CD4-positive, alpha-beta memory T cell (primary cell): ENCODE results near the gene ZNF473. TPM values are rescaled to one million over a fixed set of nuclear protein-coding genes. Genes with fewer than 3 reads are reported as not detected.

Experiments
- CTCF ChIA-PET: fragments of 350-600 bp; sonication (Branson Sonifier 250); formaldehyde crosslinking; loops from one replicate; lab custom pipeline; 2021; ENCODE audit warnings: inconsistent platforms; ENCODE audit not compliant: partially characterized antibody; lab: Charles Lee
- POLR2A ChIA-PET: fragments of 350-600 bp; sonication (Branson Sonifier 250); formaldehyde crosslinking; loops from one replicate; lab custom pipeline; 2021; ENCODE audit not compliant: partially characterized antibody; lab: Charles Lee
- DNase-seq, 5 donors: peaks; one replicate each; pipeline versions ENCODE4 v3.0.0 to v3.0.0-alpha.2; 2020 to 2022; ENCODE audit warnings: mixed read lengths in 1 of 5
- H3K27ac ChIP-seq: one replicate; pipeline ENCODE4 v1.7.0; 2013; ENCODE audit warnings: low read depth, low read length
- H3K27me3 ChIP-seq: 2 replicates; pipeline ENCODE4 v1.7.0; 2013; ENCODE audit warnings: mild to moderate bottlenecking, low read length, moderate library complexity; ENCODE audit not compliant: insufficient read depth
- H3K36me3 ChIP-seq: 2 replicates; pipeline ENCODE4 v1.7.0; 2013; ENCODE audit warnings: mild to moderate bottlenecking, low read length, moderate library complexity; ENCODE audit not compliant: insufficient read depth
- H3K4me1 ChIP-seq: 2 replicates; pipeline ENCODE4 v1.7.0; 2013; ENCODE audit warnings: mild to moderate bottlenecking, low read length, moderate library complexity; ENCODE audit not compliant: insufficient read depth
- H3K4me3 ChIP-seq, 2 donors: one replicate each; pipeline ENCODE4 v1.7.0; 2013; ENCODE audit warnings: low read length in 2 of 2, mild to moderate bottlenecking in 1 of 2
- H3K9me3 ChIP-seq, 2 donors: one replicate each; pipeline ENCODE4 v1.7.0; 2013; ENCODE audit warnings: low read length in 2 of 2, control low read depth in 1 of 2; ENCODE audit not compliant: control insufficient read depth in 1 of 2
- H3K27ac Mint-ChIP-seq, 7 donors: one replicate each; pipeline ENCODE4 v1.8.0; 2020 to 2021; ENCODE audit warnings: mixed read lengths in 7 of 7, mild to moderate bottlenecking in 6 of 7, inconsistent platforms in 3 of 7, moderate library complexity in 3 of 7
- H3K27me3 Mint-ChIP-seq, 2 donors: one replicate each; pipeline ENCODE4 v1.8.0; 2020 to 2021; ENCODE audit warnings: mixed read lengths in 2 of 2
- H3K36me3 Mint-ChIP-seq, 2 donors: one replicate each; pipeline ENCODE4 v1.8.0; 2020 to 2021; ENCODE audit warnings: mixed read lengths in 2 of 2, inconsistent platforms in 1 of 2, mild to moderate bottlenecking in 1 of 2
- H3K4me1 Mint-ChIP-seq, 4 donors: one replicate each; pipeline ENCODE4 v1.8.0; 2020 to 2021; ENCODE audit warnings: mixed read lengths in 4 of 4, mild to moderate bottlenecking in 1 of 4
- H3K4me3 Mint-ChIP-seq, 8 donors: one replicate each; pipeline ENCODE4 v1.8.0; 2020 to 2021; ENCODE audit warnings: mixed read lengths in 8 of 8, mild to moderate bottlenecking in 7 of 8, moderate library complexity in 6 of 8, inconsistent platforms in 3 of 8
- H3K9me3 Mint-ChIP-seq, 8 donors: one replicate each; pipeline ENCODE4 v1.8.0; 2020 to 2021; ENCODE audit warnings: mixed read lengths in 8 of 8, mild to moderate bottlenecking in 5 of 8, inconsistent platforms in 3 of 8, moderate library complexity in 1 of 8
- intact Hi-C: fragments of 100-400 bp; cut with micrococcal nuclease; formaldehyde crosslinking; loops from one replicate; pipeline ENCODE4 v1.15.1; 2023
- polyA plus RNA-seq, 2 donors: library from polyadenylated mRNA; unstranded; fragments of 300-500 nt; fragmentation: Illumina TruSeq; gene quantifications; one replicate each; pipeline ENCODE4 v1.2.3, GENCODE V29; 2021
- total RNA-seq, 2 experiments: library from RNA; stranded (reverse); gene quantifications; one replicate each; pipeline ENCODE4 v1.2.3, GENCODE V29; 2021

The ZNF473 gene
- total and polyA plus RNA-seq, 4 experiments from 2014 or later, result 2.0 to 9.0 (median 6.9) TPM

DNA sequence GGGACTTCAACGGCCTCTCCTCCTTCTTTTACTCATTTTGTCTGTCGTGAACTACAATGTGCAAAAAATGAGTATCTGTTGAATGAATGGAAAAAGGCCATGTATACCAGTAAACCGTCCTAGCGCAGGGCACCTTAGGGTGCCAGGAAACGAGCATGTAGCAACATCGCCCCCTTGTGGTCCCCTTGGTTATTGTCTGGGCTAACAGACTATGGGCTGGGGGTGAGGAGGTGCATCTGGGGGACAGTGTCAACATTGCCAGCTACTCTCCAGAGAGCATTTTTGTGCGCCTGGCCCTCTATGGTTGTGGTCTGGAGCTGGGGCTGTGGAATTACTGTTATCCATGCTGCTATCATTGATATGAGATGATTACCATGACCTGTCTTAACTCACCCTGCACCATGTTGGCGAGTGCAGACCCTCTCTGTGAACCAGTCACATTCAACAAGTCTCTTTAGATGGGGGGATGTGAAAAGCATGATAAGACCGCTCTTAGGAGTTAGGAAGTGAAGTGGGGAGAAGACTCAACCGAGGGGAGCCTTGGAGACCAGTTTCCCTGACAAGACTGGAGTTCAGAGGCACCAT lies 42.1 kb upstream of the ZNF473 start:
- POLR2A ChIA-PET, result interaction anchor here (0.9 kb wide), 1 partner anchor 89 kb away, joined by 3 read pairs; no protein-coding TSS in a partner anchor
- no peaks in the 10 kb centered on the region for H3K27me3 Mint-ChIP-seq
- peak overlapping the region in 2 of 7 donors; percentile 40 to 68 for H3K27ac Mint-ChIP-seq
- peaks cover 0 to 2% (median 0%) of the 10 kb centered on the region in 8 donors for H3K9me3 Mint-ChIP-seq
- Histone ChIP-seq H3K27me3 (no peaks in the 10 kb centered on the region), H3K36me3 (peaks cover 27% of the 10 kb centered on the region), H3K4me1 (no peaks in the 10 kb centered on the region), H3K4me3 (no peak overlapping the region), H3K9me3 (no peaks in the 10 kb centered on the region), H3K27ac (no peak overlapping the region)
- H3K4me3 Mint-ChIP-seq, result no peak overlapping the region
- peak; percentile 68 to 75 (median 72) for DNase-seq
- CTCF ChIA-PET, result interaction anchor here (0.6 to 6.1 kb wide), 5 partner anchors 10 to 56 kb away, joined by 3 to 37 read pairs (median 4); no protein-coding TSS in a partner anchor
- H3K4me1 Mint-ChIP-seq, result peaks cover 0 to 10% (median 6%) of the 10 kb centered on the region in 4 donors
- peaks cover 34 to 58% of the 10 kb centered on the region in 2 donors for H3K36me3 Mint-ChIP-seq
- intact Hi-C loops, result loop anchor here (1.0 kb wide), 2 partner anchors 46 to 303 kb away; no protein-coding TSS in a partner anchor

DNA sequence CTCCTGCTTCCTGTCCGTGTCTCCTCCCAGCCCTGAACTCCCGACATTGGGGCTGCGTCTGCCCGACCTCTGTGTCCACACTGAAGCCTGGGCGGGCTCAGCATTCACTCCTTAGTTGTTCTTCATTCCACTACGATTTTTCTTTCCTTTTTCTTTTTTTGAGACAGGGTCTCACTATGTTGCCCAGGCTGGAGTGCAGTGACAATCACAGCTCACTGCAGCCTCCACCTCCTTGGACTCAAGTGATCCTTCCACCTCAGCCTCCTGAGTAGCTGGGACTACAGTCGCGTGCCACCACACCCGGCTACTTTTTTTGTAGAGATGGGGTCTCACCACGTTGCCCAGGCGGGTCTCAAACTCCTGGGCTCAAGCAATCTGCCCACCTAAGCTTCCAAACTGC lies 41.3 kb upstream of the ZNF473 start:
- peaks cover 0 to 10% (median 6%) of the 10 kb centered on the region in 4 donors for H3K4me1 Mint-ChIP-seq
- Histone ChIP-seq H3K4me3 (no peak overlapping the region), H3K27me3 (no peaks in the 10 kb centered on the region), H3K4me1 (no peaks in the 10 kb centered on the region), H3K36me3 (peaks cover 35% of the 10 kb centered on the region), H3K27ac (no peak overlapping the region), H3K9me3 (no peaks in the 10 kb centered on the region)
- ChIA-PET CTCF (interaction anchor here (1.0 to 6.1 kb wide), 4 partner anchors 9 to 47 kb away, joined by 3 to 37 read pairs (median 7); no protein-coding TSS in a partner anchor), POLR2A (no interaction called here)
- no peaks in the 10 kb centered on the region for H3K27me3 Mint-ChIP-seq
- H3K9me3 Mint-ChIP-seq, result peaks cover 0 to 2% (median 0%) of the 10 kb centered on the region in 8 donors
- DNase-seq, result no peak
- peaks cover 39 to 58% of the 10 kb centered on the region in 2 donors for H3K36me3 Mint-ChIP-seq
- no peak overlapping the region for H3K27ac Mint-ChIP-seq
- H3K4me3 Mint-ChIP-seq, result no peak overlapping the region
- intact Hi-C loops, result no loop called here

DNA sequence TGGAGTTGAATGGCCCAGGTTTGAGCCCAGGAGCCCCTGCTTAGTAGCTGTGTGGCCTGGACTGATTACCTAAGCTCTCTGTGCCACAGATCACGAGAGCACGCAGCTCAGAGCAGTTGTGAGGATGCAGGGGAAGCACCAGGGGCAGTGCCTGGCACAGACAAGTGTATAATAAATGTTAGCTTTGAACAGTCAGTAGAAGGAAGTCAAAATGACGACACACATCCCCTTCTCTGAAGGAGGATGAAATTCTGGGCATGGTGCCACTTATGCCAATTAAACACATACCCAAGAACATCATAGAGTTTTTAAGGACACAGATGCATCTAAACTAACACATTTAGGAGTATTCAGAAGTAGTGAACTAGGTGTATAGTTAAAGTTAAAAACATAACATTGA lies 39.9 kb upstream of the ZNF473 start:
- no peaks in the 10 kb centered on the region for H3K4me1 ChIP-seq
- no peak overlapping the region for H3K27ac ChIP-seq
- ChIA-PET CTCF (interaction anchor here (0.8 to 6.1 kb wide), 4 partner anchors 9 to 49 kb away, joined by 3 to 37 read pairs (median 5); no protein-coding TSS in a partner anchor), POLR2A (interaction anchor here (1.0 kb wide), 1 partner anchor 91 kb away, joined by 3 read pairs; no protein-coding TSS in a partner anchor)
- peaks cover 36 to 64% of the 10 kb centered on the region in 2 donors for H3K36me3 Mint-ChIP-seq
- no peaks in the 10 kb centered on the region for H3K27me3 Mint-ChIP-seq
- H3K4me3 Mint-ChIP-seq, result no peak overlapping the region
- intact Hi-C loops, result no loop called here
- peaks cover 0 to 10% (median 6%) of the 10 kb centered on the region in 4 donors for H3K4me1 Mint-ChIP-seq
- H3K27ac Mint-ChIP-seq, result no peak overlapping the region
- H3K9me3 ChIP-seq, result no peaks in the 10 kb centered on the region
- H3K36me3 ChIP-seq, result peaks cover 43% of the 10 kb centered on the region
- no peak overlapping the region for H3K4me3 ChIP-seq
- peaks cover 0 to 2% (median 0%) of the 10 kb centered on the region in 8 donors for H3K9me3 Mint-ChIP-seq
- no peak for DNase-seq
- no peaks in the 10 kb centered on the region for H3K27me3 ChIP-seq

DNA sequence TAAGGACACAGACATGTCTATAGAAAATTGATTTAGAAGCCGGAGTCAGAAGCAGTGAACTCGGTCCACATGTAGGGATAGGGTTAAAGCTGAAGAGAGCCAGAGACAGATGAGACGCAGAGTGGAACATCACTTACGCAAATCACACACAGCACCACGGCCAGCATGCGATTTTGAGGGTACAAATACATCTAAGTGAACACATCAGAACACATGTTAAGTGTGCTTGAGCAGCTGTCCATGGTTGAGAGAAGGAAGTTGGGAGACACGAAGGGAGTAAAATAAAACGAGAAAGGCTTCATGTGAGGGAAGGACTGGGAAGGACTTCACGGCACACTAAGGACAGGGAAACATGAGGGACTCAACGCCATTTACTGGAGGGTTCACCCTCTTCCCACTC lies 39.5 kb upstream of the ZNF473 start:
- no peak overlapping the region for H3K4me3 ChIP-seq
- H3K27me3 Mint-ChIP-seq, result no peaks in the 10 kb centered on the region
- POLR2A ChIA-PET, result interaction anchor here (1.0 kb wide), 1 partner anchor 92 kb away, joined by 3 read pairs; no protein-coding TSS in a partner anchor
- CTCF ChIA-PET, result interaction anchor here (2.3 to 6.1 kb wide), 2 partner anchors 9 to 49 kb away, joined by 7 to 37 read pairs; no protein-coding TSS in a partner anchor
- H3K9me3 Mint-ChIP-seq, result peaks cover 0 to 2% (median 0%) of the 10 kb centered on the region in 8 donors
- peaks cover 0 to 10% (median 6%) of the 10 kb centered on the region in 4 donors for H3K4me1 Mint-ChIP-seq
- no peak overlapping the region for H3K27ac ChIP-seq
- DNase-seq, result no peak
- H3K4me3 Mint-ChIP-seq, result no peak overlapping the region
- intact Hi-C loops, result no loop called here
- no peaks in the 10 kb centered on the region for H3K4me1 ChIP-seq
- no peaks in the 10 kb centered on the region for H3K9me3 ChIP-seq
- H3K36me3 ChIP-seq, result peaks cover 48% of the 10 kb centered on the region
- H3K27ac Mint-ChIP-seq, result no peak overlapping the region
- peaks cover 41 to 64% of the 10 kb centered on the region in 2 donors for H3K36me3 Mint-ChIP-seq
- no peaks in the 10 kb centered on the region for H3K27me3 ChIP-seq

DNA sequence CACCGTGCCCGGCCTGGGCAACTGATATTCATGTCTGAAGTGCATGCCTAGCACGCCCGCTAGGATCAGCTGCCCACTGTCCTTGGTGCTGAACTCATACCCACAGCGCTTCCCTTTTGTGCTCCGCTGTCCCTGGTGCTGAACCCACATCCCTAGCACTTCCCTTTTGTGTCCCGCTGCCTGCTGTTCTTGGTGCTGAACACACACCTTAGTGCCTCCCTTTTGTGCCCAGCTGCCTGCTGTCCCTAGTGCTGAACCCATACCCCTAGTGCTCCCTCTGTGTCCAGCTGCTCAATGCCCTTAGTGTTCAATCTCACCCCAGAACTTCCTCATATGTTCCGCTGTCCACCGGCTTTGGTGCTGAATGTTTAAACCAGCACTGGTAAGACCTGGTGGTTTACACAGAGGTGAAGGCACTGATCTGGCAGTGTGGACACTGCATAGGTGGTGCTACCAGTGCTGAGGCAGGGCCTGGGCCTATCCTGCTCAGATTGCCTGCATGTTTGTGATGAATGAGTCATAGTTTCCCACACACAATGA lies 38.6 kb upstream of the ZNF473 start:
- H3K36me3 Mint-ChIP-seq, result peaks cover 37 to 65% of the 10 kb centered on the region in 2 donors
- POLR2A ChIA-PET, result interaction anchor here (0.9 to 1.0 kb wide), 2 partner anchors 38 to 92 kb away, joined by 3 to 4 read pairs; partner anchors contain the start of genes VRK3 and ZNF473
- no peaks in the 10 kb centered on the region for H3K27me3 ChIP-seq

DNA sequence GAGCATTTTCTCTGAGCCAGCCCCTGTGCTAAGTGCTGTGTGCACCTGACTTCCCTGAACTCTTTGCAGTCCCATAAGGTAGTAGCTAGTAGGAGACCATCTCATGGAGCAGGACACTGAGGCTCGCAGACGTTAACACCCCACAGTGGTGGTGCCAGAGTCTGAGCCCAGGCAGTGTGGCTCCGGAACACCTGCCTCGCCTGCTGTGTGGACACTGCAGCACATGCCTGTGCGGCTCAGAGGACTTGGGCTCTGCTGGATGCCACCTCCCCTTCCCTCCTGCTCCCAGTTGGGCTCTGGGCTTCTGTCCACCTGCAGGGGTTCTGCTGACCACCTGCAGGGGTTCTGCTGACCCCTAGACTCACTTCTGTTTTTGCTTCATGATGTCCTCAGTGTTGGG lies 37.8 kb upstream of the ZNF473 start:
- H3K36me3 Mint-ChIP-seq, result peaks cover 43 to 72% of the 10 kb centered on the region in 2 donors
- no peak for DNase-seq
- Histone ChIP-seq H3K4me3 (no peak overlapping the region), H3K9me3 (no peaks in the 10 kb centered on the region), H3K36me3 (peaks cover 65% of the 10 kb centered on the region), H3K4me1 (no peaks in the 10 kb centered on the region), H3K27ac (no peak overlapping the region), H3K27me3 (no peaks in the 10 kb centered on the region)
- ChIA-PET CTCF (interaction anchor here (6.1 kb wide), 1 partner anchor 51 kb away, joined by 37 read pairs; no protein-coding TSS in a partner anchor), POLR2A (interaction anchor here (0.9 kb wide), 1 partner anchor 37 kb away, joined by 4 read pairs; the partner anchor contains the start of genes VRK3 and ZNF473)
- peaks cover 0 to 10% (median 4%) of the 10 kb centered on the region in 4 donors for H3K4me1 Mint-ChIP-seq
- no peaks in the 10 kb centered on the region for H3K27me3 Mint-ChIP-seq
- peak overlapping the region in 1 of 7 donors; percentile 22 for H3K27ac Mint-ChIP-seq
- intact Hi-C loops, result no loop called here
- no peak overlapping the region for H3K4me3 Mint-ChIP-seq
- peaks cover 0 to 2% (median 0%) of the 10 kb centered on the region in 8 donors for H3K9me3 Mint-ChIP-seq

More for the DNA sequence above, 38.6 kb upstream of the ZNF473 start:
- Histone ChIP-seq H3K9me3 (no peaks in the 10 kb centered on the region), H3K4me3 (no peak overlapping the region), H3K36me3 (peaks cover 57% of the 10 kb centered on the region), H3K27ac (no peak overlapping the region), H3K4me1 (no peaks in the 10 kb centered on the region)
- intact Hi-C loops, result no loop called here
- CTCF ChIA-PET, result interaction anchor here (2.3 to 6.1 kb wide), 2 partner anchors 8 to 50 kb away, joined by 7 to 37 read pairs; no protein-coding TSS in a partner anchor
- Mint-ChIP-seq H3K27me3 (no peaks in the 10 kb centered on the region), H3K9me3 (peaks cover 0 to 2% (median 0%) of the 10 kb centered on the region in 8 donors), H3K27ac (peak overlapping the region in 4 of 7 donors; percentile 62 to 91 (median 73)), H3K4me1 (peaks cover 0 to 10% (median 6%) of the 10 kb centered on the region in 4 donors), H3K4me3 (peak overlapping the region in 3 of 8 donors; percentile 12 to 48 (median 22))
- peak; percentile 81 to 89 (median 84) for DNase-seq
